Gastroesophageal sphincter (tissue), 4 donors: ENCODE measurements around the gene NLGN1. TPM values are rescaled to one million over a fixed set of nuclear protein-coding genes. Genes with fewer than 3 reads are reported as not detected.

Experiments used
- ATAC-seq: fragments of 150-250 bp; one replicate; pipeline ENCODE4 v1.9.1; 2016; ENCODE audit warnings: mild to moderate bottlenecking, moderate library complexity
- H3K27ac ChIP-seq, 4 donors: fragments of 200-600 bp; sonication (generic) in 3 of 4; 1 replicate in 3 of 4; 2 replicates in 1 of 4; pipeline ENCODE4 v1.5.1; 2016 to 2019
- H3K27me3 ChIP-seq: fragments of 200-600 bp; sonication (generic); one replicate; pipeline ENCODE4 v1.5.1; 2019
- H3K36me3 ChIP-seq, 2 donors: fragments of 200-600 bp; sonication (generic); one replicate each; pipeline ENCODE4 v1.5.1; 2019; ENCODE audit warnings: control low read depth in 1 of 2
- H3K4me1 ChIP-seq, 3 donors: fragments of 200-600 bp; sonication (generic); 1 replicate in 2 of 3; 2 replicates in 1 of 3; pipeline ENCODE4 v1.5.1; 2016 to 2019; ENCODE audit warnings: control low read depth in 2 of 3
- H3K4me3 ChIP-seq, 2 donors: fragments of 200-600 bp; sonication (generic); one replicate each; pipeline ENCODE4 v1.5.1; 2019; ENCODE audit warnings: mild to moderate bottlenecking in 1 of 2, moderate library complexity in 1 of 2
- H3K9me3 ChIP-seq, 3 donors: fragments of 200-600 bp; sonication (generic); one replicate each; pipeline ENCODE4 v1.5.1; 2017 to 2019; ENCODE audit warnings: control low read depth in 2 of 3
- CTCF ChIP-seq, 4 experiments: fragments of 200-600 bp in 2 of 4; fragments of 450-650 bp in 2 of 4; sonication (generic) in 1 of 4; IDR thresholded peaks; one replicate each; pipeline ENCODE4 v1.5.1; 2017 to 2019; ENCODE audit warnings: antibody characterized with exemption in 4 of 4, mild to moderate bottlenecking in 2 of 4, moderate library complexity in 2 of 4
- EP300 ChIP-seq: sonication (generic); formaldehyde crosslinking; IDR thresholded peaks from one replicate; pipeline ENCODE4 v1.6.1; 2017; ENCODE audit warnings: antibody characterized with exemption, mild to moderate bottlenecking
- POLR2A ChIP-seq, 2 donors: fragments of 450-650 bp; IDR thresholded peaks; one replicate each; pipeline ENCODE4 v1.6.1; 2017; ENCODE audit warnings: antibody characterized with exemption in 2 of 2, mild to moderate bottlenecking in 2 of 2, moderate library complexity in 1 of 2
- POLR2AphosphoS5 ChIP-seq: sonication (generic); formaldehyde crosslinking; IDR thresholded peaks from one replicate; pipeline ENCODE4 v1.6.1; 2017; ENCODE audit warnings: antibody characterized with exemption
- WGBS, 2 donors: methylation state at CpG; one replicate each; pipeline ENCODE4 v1.1.5; 2018; ENCODE audit warnings: low coverage in 1 of 2; 5-methylcytosine and 5-hydroxymethylcytosine counted together
- total RNA-seq, 4 donors: library from RNA; depleted of rRNA; stranded (reverse); fragments of >200 nt; gene quantifications; one replicate each; pipeline ENCODE4 v1.1.0, GENCODE V29; 2016

Gene NLGN1
- total RNA-seq, 4 donors from 2014 or later: 13.4 to 26.4 (median 24.0) TPM

GRCh38 chr3:174126990-174127758 lies 729.6 kb downstream of the NLGN1 start:
- WGBS, 2 donors: 82 to 96% methylated on average over 4 of the region's 4 CpGs
- ATAC-seq: no peak

GRCh38 chr3:174132006-174132405 lies 734.5 kb downstream of the NLGN1 start:
- H3K27me3 ChIP-seq: no peaks in the 10 kb centered on the region
- WGBS, 2 donors: 86 to 100% methylated on average over 1 of the region's 1 CpG
- TF ChIP-seq CTCF (IDR thresholded peaks at IDR 0.05): no peak
- no peak for TF ChIP-seq POLR2AphosphoS5
- no peak for TF ChIP-seq POLR2A (IDR thresholded peaks at IDR 0.05)
- TF ChIP-seq EP300: no peak
- no peak for ATAC-seq
- no peak overlapping the region for H3K27ac ChIP-seq
- H3K4me1 ChIP-seq: no peaks in the 10 kb centered on the region
- no peak overlapping the region for H3K4me3 ChIP-seq
- no peaks in the 10 kb centered on the region for H3K36me3 ChIP-seq
- no peaks in the 10 kb centered on the region for H3K9me3 ChIP-seq

More at GRCh38 chr3:174126990-174127758, 729.6 kb downstream of the NLGN1 start:
- Histone ChIP-seq H3K36me3 (no peaks in the 10 kb centered on the region), H3K27me3 (no peaks in the 10 kb centered on the region), H3K4me3 (no peak overlapping the region), H3K4me1 (no peaks in the 10 kb centered on the region), H3K27ac (no peak overlapping the region), H3K9me3 (no peaks in the 10 kb centered on the region)
- TF ChIP-seq CTCF (IDR thresholded peaks at IDR 0.05): no peak
- no peak for TF ChIP-seq POLR2AphosphoS5
- no peak for TF ChIP-seq POLR2A (IDR thresholded peaks at IDR 0.05)
- no peak for TF ChIP-seq EP300

- H3K36me3 ChIP-seq: no peaks in the 10 kb centered on the region
- H3K4me3 ChIP-seq: no peak overlapping the region
- no peaks in the 10 kb centered on the region for H3K27me3 ChIP-seq
- no peaks in the 10 kb centered on the region for H3K9me3 ChIP-seq
- no peaks in the 10 kb centered on the region for H3K4me1 ChIP-seq
- ATAC-seq: no peak
- WGBS, 2 donors: 73 to 87% methylated on average over 4 to 5 of the region's 5 CpGs
- TF ChIP-seq POLR2A (IDR thresholded peaks at IDR 0.05): no peak
- no peak for TF ChIP-seq EP300
- TF ChIP-seq POLR2AphosphoS5: no peak
- no peak for TF ChIP-seq CTCF (IDR thresholded peaks at IDR 0.05)
- no peak overlapping the region for H3K27ac ChIP-seq
These were observed 735.0 kb downstream of the NLGN1 start for GRCh38 chr3:174132421-174133042.

GRCh38 chr3:174146008-174146407 lies 748.5 kb downstream of the NLGN1 start:
- no peaks in the 10 kb centered on the region for H3K27me3 ChIP-seq
- no peaks in the 10 kb centered on the region for H3K9me3 ChIP-seq
- H3K4me1 ChIP-seq: no peaks in the 10 kb centered on the region
- no peaks in the 10 kb centered on the region for H3K36me3 ChIP-seq
- no peak overlapping the region for H3K4me3 ChIP-seq
- WGBS, 2 donors: 82 to 100% methylated on average over 1 of the region's 1 CpG
- TF ChIP-seq POLR2A (IDR thresholded peaks at IDR 0.05): no peak
- no peak for TF ChIP-seq POLR2AphosphoS5
- no peak overlapping the region for H3K27ac ChIP-seq
- no peak for ATAC-seq

GRCh38 chr3:174147798-174148197 lies 750.3 kb downstream of the NLGN1 start:
- ATAC-seq: no peak
- Histone ChIP-seq H3K27me3 (no peaks in the 10 kb centered on the region), H3K27ac (no peak overlapping the region), H3K4me3 (no peak overlapping the region), H3K4me1 (no peaks in the 10 kb centered on the region), H3K9me3 (no peaks in the 10 kb centered on the region), H3K36me3 (no peaks in the 10 kb centered on the region)
- no peak for TF ChIP-seq POLR2AphosphoS5
- TF ChIP-seq CTCF (IDR thresholded peaks at IDR 0.05): no peak
- no peak for TF ChIP-seq EP300
- no peak for TF ChIP-seq POLR2A (IDR thresholded peaks at IDR 0.05)
